ENCODE measurements around the gene SLC22A14. TPM values are rescaled to one million over a fixed set of nuclear protein-coding genes. Genes with fewer than 3 reads are reported as not detected.

SLC22A14 gene
- total RNA-seq, 1 experiment from 2014 or later: 0.14 TPM

- H3K27me3 ChIP-seq (replicated peaks; ENCODE audit: control insufficient read depth, insufficient read depth, low read length): no peaks in the 10 kb centered on the region
- Mint-ChIP-seq H3K27me3 (ENCODE audit: insufficient read depth, unreplicated experiment) (no peaks in the 10 kb centered on the region), H3K9me3 (ENCODE audit: unreplicated experiment) (no peaks in the 10 kb centered on the region), H3K4me1 (ENCODE audit: low read depth, unreplicated experiment) (no peaks in the 10 kb centered on the region), H3K36me3 (ENCODE audit: insufficient read depth, unreplicated experiment) (peaks cover 19% of the 10 kb centered on the region), H3K4me3 (ENCODE audit: unreplicated experiment) (no peak overlapping the region), H3K27ac (ENCODE audit: unreplicated experiment) (no peak overlapping the region)
- no TSS peak for BruUV-seq (replicated peaks)
- no peaks in the 10 kb centered on the region for H3K9me3 ChIP-seq
- POLR2A ChIA-PET: no interaction called here
- no peak overlapping the region for H3K4me3 ChIP-seq (ENCODE audit: low read depth, low read length)
- no peak for TF ChIP-seq CTCF (IDR thresholded peaks at IDR 0.05; ENCODE audit: insufficient read depth in 1 of 2, low read depth in 1 of 2, low read length in 1 of 2, severe bottlenecking in 1 of 2, unreplicated experiment in 1 of 2)
- peaks cover 2% of the 10 kb centered on the region for H3K36me3 ChIP-seq (ENCODE audit: control insufficient read depth, insufficient read depth, low read length)
- no peaks in the 10 kb centered on the region for H3K4me1 ChIP-seq
- CTCF ChIA-PET: no interaction called here
- DNase-seq: no peak
- intact Hi-C loops (cut with micrococcal nuclease; ENCODE audit: unreplicated experiment): no loop called here
Observed at GRCh38 chr3:38366082-38366481, 84.0 kb downstream of the SLC22A14 start.

GRCh38 chr3:38367779-38368178, 85.7 kb downstream of the SLC22A14 start:
- no peaks in the 10 kb centered on the region for H3K4me1 ChIP-seq
- no peaks in the 10 kb centered on the region; the same call in 1 of the 2 replicates for H3K36me3 ChIP-seq (ENCODE audit: control insufficient read depth, insufficient read depth, low read length)
- CTCF ChIA-PET: interaction anchor here (1.0 to 1.4 kb wide), 2 partner anchors 112 to 129 kb away, joined by 3 to 5 read pairs; partner anchors contain the start of gene EXOG
- intact Hi-C loops (cut with micrococcal nuclease; ENCODE audit: unreplicated experiment): no loop called here
- Mint-ChIP-seq H3K4me3 (ENCODE audit: unreplicated experiment) (no peak overlapping the region), H3K27ac (ENCODE audit: unreplicated experiment) (no peak overlapping the region), H3K27me3 (ENCODE audit: insufficient read depth, unreplicated experiment) (no peaks in the 10 kb centered on the region), H3K36me3 (ENCODE audit: insufficient read depth, unreplicated experiment) (peaks cover 22% of the 10 kb centered on the region), H3K9me3 (ENCODE audit: unreplicated experiment) (no peaks in the 10 kb centered on the region), H3K4me1 (ENCODE audit: low read depth, unreplicated experiment) (no peaks in the 10 kb centered on the region)
- no peak overlapping the region for H3K4me3 ChIP-seq (ENCODE audit: low read depth, low read length)
- TF ChIP-seq CTCF (IDR thresholded peaks at IDR 0.05; ENCODE audit: insufficient read depth in 1 of 2, low read depth in 1 of 2, low read length in 1 of 2, severe bottlenecking in 1 of 2, unreplicated experiment in 1 of 2): no peak
- no peaks in the 10 kb centered on the region for H3K27me3 ChIP-seq (replicated peaks; ENCODE audit: control insufficient read depth, insufficient read depth, low read length)
- no TSS peak for BruUV-seq (replicated peaks)
- H3K9me3 ChIP-seq: no peaks in the 10 kb centered on the region
- POLR2A ChIA-PET: no interaction called here
- no peak for DNase-seq

Other genes starting within 250 kb of the SLC22A14 start
- gene DLEC1, start 243.1 kb upstream of the SLC22A14 start, total RNA-seq (2022): 0.11 and 0.35 TPM in 2 replicates
- gene ACAA1, start 145.2 kb upstream of the SLC22A14 start, total RNA-seq (2022): 127 and 139 TPM in 2 replicates
- gene MYD88, start 143.6 kb upstream of the SLC22A14 start, total RNA-seq (2022): 21.2 and 22.3 TPM in 2 replicates
- gene OXSR1, start 116.8 kb upstream of the SLC22A14 start, total RNA-seq (2022): 39.2 and 39.3 TPM in 2 replicates
- 0.36 and 0.63 TPM in 2 replicates for gene SLC22A13, start 16.5 kb upstream of the SLC22A14 start, total RNA-seq (2022)
- 18.2 and 20.1 TPM in 2 replicates for gene XYLB, start 64.5 kb downstream of the SLC22A14 start, total RNA-seq (2022)
- gene ACVR2B, start 171.6 kb downstream of the SLC22A14 start, total RNA-seq (2022): 20.8 and 21.4 TPM in 2 replicates
- gene EXOG, start 214.0 kb downstream of the SLC22A14 start, total RNA-seq (2022): 15.7 and 16.2 TPM in 2 replicates

Data from Caco-2 (cell line).